ENCODE measurements around the gene ZRANB1. TPM values are rescaled to one million over a fixed set of nuclear protein-coding genes. Genes with fewer than 3 reads are reported as not detected.

Gene ZRANB1
- total and polyA plus RNA-seq, 2 donors: 17.6 to 53.0 TPM

DNA sequence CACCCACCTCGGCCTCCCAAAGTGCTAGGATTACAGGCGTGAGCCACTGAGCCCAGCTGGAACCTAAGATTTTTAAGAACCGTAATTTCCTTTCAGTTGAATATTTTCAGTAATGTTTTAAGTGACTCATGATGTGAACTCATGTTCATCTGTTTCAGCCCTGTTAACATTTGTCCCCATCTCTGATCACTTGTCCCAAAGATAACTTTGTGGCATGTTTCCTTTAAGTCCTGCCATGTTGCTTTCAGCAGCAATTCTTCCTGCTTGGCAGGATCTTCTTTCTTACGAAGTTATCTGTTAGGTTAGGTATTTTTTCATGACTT lies 19.3 kb downstream of the ZRANB1 start:
- WGBS: 77% methylated on average over 4 of the region's 4 CpGs
- Histone ChIP-seq H3K4me1 (ENCODE audit: insufficient read depth) (no peaks in the 10 kb centered on the region), H3K36me3 (ENCODE audit: insufficient read depth) (no peaks in the 10 kb centered on the region), H3K4me3 (ENCODE audit: low read depth, low read length) (no peak overlapping the region), H3K27ac (ENCODE audit: low read depth) (no peak overlapping the region)
- DNase-seq (ENCODE audit: extremely low spot score): no peak

DNA sequence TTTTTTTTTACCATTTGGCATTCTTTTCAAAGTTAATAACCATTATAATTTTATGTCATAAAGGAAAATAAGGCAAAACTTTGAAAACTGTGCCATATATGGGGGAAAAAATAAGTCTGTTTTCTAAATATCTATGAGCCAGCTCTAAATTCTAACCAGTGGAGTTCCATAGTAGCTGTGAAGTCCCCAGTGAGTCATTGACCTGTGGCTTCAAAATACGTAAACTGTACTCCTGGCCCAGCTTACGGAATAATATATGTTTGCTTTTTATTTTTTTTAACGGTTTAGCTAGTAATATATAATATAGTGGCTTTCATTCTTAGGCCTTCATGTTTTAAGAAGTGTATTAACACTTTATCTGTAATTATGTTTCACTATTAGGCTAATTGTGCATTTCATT lies 20.5 kb downstream of the ZRANB1 start:
- Histone ChIP-seq H3K4me1 (ENCODE audit: insufficient read depth) (no peaks in the 10 kb centered on the region), H3K27ac (ENCODE audit: low read depth) (no peak overlapping the region), H3K36me3 (ENCODE audit: insufficient read depth) (peaks cover 2% of the 10 kb centered on the region), H3K4me3 (ENCODE audit: low read depth, low read length) (no peak overlapping the region)
- DNase-seq (ENCODE audit: extremely low spot score): no peak
- 95% methylated on average over 3 of the region's 3 CpGs for WGBS

DNA sequence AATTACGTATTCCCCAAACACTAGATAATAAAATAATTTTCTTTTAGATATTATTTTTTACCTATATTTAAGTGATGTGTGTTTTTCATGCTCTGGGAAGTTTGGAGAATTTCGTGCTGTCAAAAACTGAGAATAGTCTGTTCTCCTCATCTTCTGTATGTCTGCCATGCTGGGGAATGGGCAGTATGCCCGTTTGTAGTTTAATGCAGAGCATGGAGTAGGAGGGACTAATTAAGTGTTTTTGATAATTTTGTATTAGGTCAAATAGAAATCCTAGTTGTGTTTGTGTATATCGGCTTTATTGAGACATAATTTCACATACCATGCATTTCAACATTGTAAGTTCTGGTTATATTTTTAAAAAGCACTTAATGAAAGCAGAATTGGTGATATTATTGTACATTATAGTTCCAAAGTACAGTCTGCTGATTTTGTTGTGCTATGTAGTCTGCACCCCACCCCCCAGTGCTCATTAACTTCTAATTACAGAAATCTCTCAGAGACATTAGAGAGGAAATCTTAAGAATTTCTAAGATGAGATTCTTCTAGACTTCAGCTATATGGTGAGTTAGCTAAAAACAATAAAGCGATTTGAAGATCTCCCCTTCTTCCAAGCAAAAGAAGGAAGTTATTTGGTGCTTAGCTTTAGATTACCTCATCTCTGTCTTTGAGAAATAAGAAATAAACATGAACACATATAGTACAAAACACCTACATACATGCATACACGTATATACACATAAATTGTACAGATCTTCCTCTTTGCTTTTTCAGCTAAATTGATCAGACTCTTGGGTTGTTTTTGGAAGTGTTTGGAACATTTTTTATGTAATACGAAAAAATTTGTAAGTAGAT lies 22.2 kb downstream of the ZRANB1 start:
- H3K36me3 ChIP-seq (ENCODE audit: insufficient read depth): peaks cover 2% of the 10 kb centered on the region
- H3K27ac ChIP-seq (ENCODE audit: low read depth): no peak overlapping the region
- DNase-seq (ENCODE audit: extremely low spot score): no peak
- H3K4me1 ChIP-seq (ENCODE audit: insufficient read depth): no peaks in the 10 kb centered on the region
- WGBS: 85% methylated on average over 7 of the region's 7 CpGs
- H3K4me3 ChIP-seq (ENCODE audit: low read depth, low read length): no peak overlapping the region

DNA sequence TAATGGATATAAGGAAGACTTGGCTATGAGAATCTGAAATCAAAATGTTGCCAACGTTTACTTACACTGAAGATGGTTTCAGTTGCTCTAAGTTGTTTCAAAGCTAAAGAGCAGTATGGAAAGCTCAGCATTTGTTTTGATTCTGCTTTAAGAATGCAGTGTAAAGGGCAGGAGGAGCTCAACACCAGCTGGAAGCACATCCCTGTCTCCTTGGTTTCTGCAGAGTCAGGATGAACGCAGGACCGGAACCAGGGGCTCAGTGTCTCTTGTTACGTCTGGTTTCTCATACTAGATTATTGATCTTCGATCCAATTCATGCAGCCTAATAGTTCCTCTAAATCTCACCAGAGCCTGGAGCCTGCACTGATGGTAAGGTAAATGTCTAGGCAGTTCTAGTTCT lies 24.1 kb downstream of the ZRANB1 start:
- Histone ChIP-seq H3K27ac (ENCODE audit: low read depth) (no peak overlapping the region), H3K36me3 (ENCODE audit: insufficient read depth) (peaks cover 2% of the 10 kb centered on the region), H3K4me3 (ENCODE audit: low read depth, low read length) (no peak overlapping the region), H3K4me1 (ENCODE audit: insufficient read depth) (no peaks in the 10 kb centered on the region)
- DNase-seq (ENCODE audit: extremely low spot score): no peak
- WGBS: 61% methylated on average over 5 of the region's 5 CpGs

DNA sequence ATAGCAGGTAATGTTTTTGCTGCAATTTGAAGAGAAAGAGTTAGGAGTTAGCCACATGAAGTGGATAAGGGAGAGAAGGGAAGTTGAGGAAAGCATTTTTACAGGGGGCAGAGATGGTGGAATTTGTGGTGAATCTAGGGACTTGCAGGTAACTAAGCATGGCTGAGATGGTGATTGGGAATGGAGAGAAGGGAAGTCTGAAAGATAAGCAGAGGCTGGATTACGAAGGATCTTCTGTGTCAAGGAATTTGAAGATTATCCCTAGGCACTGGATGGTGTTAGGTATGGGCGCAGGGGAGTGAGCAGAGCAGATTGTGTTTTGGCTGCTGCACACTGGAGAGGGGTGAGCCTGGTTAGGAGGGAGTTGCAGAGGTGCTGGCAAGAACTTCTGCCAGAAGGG lies 25.3 kb downstream of the ZRANB1 start:
- peaks cover 2% of the 10 kb centered on the region for H3K36me3 ChIP-seq (ENCODE audit: insufficient read depth)
- H3K4me3 ChIP-seq (ENCODE audit: low read depth, low read length): no peak overlapping the region
- WGBS: 95% methylated on average over 2 of the region's 2 CpGs
- no peak for DNase-seq (ENCODE audit: extremely low spot score)
- H3K4me1 ChIP-seq (ENCODE audit: insufficient read depth): no peaks in the 10 kb centered on the region
- no peak overlapping the region for H3K27ac ChIP-seq (ENCODE audit: low read depth)

DNA sequence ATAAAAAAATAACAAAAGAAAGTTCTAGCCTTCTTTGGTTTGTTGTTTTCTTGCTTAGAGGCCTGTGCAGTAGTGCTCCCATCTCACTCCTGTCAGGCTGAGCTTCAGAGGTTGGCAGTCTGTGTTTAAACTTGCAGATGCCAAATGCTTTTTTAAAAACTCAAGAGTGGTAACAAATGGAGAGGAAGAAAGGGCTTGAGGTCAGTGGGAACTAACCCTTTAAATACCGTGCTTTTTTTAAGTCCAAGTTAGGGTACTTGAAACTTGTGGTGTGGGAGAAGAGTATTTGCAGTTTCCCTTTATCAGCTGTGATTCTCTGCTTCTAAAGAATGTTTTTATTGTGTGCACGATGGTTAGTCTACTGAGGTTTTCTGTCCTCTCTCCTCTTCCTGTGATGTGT lies 29.4 kb downstream of the ZRANB1 start:
- Histone ChIP-seq H3K4me3 (ENCODE audit: low read depth, low read length) (no peak overlapping the region), H3K27ac (ENCODE audit: low read depth) (no peak overlapping the region), H3K4me1 (ENCODE audit: insufficient read depth) (no peaks in the 10 kb centered on the region), H3K36me3 (ENCODE audit: insufficient read depth) (peaks cover 4% of the 10 kb centered on the region)
- DNase-seq (ENCODE audit: extremely low spot score): no peak
- 31% methylated on average over 2 of the region's 2 CpGs for WGBS

DNA sequence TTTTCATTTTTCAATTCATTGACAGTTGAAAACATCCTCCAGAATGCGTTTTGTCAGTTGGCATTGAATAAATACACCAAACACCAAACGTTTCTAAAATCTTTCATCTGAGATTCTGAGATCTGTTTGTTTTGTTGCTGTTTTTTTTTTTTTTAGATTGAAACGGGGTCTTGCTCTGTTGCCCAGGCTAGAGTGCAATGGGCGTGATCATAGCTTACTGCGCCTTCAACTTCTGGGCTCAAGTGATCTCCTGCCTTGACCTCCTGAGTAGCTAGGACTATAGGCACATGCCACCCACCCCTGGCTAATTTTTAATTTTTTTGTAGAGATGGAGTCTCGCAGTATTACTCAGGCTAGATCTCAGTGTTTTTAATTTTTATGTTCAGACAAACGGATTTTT lies 30.7 kb downstream of the ZRANB1 start:
- 87% methylated on average over 7 of the region's 7 CpGs for WGBS
- no peak for DNase-seq (ENCODE audit: extremely low spot score)
- no peak overlapping the region for H3K4me3 ChIP-seq (ENCODE audit: low read depth, low read length)
- no peak overlapping the region for H3K27ac ChIP-seq (ENCODE audit: low read depth)
- no peaks in the 10 kb centered on the region for H3K4me1 ChIP-seq (ENCODE audit: insufficient read depth)
- peaks cover 2% of the 10 kb centered on the region for H3K36me3 ChIP-seq (ENCODE audit: insufficient read depth)

DNA sequence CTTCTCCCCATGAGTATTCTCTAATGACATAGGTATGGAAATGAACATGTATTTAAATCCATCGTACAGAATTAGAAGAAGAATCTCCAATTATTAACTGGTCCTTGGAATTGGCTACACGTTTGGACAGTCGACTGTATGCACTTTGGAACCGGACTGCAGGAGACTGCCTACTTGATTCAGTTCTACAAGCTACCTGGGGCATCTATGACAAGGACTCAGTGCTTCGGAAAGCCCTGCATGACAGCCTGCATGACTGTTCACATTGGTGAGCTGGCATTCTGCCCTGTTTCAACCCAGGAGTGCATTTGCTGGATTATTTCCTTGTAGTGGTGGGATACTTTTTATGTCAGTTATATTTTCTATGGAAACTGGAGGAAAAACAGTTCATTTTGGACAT lies 32.2 kb downstream of the ZRANB1 start:
- no peak overlapping the region for H3K4me3 ChIP-seq (ENCODE audit: low read depth, low read length)
- 91% methylated on average over 5 of the region's 5 CpGs for WGBS
- H3K4me1 ChIP-seq (ENCODE audit: insufficient read depth): no peaks in the 10 kb centered on the region
- H3K27ac ChIP-seq (ENCODE audit: low read depth): no peak overlapping the region
- no peak for DNase-seq (ENCODE audit: extremely low spot score)
- peaks cover 2% of the 10 kb centered on the region for H3K36me3 ChIP-seq (ENCODE audit: insufficient read depth)

DNA sequence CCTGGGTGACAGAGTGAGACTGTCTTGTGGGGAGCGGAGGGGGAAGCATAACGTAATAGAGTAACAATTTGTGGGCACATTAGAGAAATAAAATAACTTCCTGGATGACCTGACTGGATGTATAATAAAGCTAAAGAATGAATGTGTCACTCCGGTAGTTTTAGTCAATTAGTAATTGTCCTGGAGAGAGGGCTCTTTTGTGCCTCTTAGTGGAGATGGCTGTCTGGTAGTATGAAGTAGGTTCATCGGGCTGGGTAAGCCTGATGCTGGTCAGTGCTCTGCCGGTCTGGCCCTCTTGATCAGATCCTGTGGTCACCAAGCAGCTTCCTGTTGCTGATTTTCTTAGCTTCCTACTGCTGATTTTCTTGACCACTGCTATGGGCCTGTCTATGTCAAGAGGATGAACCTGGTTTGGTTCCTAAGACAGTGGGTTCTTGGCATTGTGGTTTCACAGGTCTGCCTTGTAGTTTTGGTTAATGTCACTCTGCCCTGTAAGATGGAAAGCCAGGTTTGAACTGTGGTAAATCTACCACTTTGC lies 34.1 kb downstream of the ZRANB1 start:
- no peak overlapping the region for H3K27ac ChIP-seq (ENCODE audit: low read depth)
- no peak for DNase-seq (ENCODE audit: extremely low spot score)
- H3K4me1 ChIP-seq (ENCODE audit: insufficient read depth): no peaks in the 10 kb centered on the region
- 82% methylated on average over 5 of the region's 5 CpGs for WGBS
- H3K36me3 ChIP-seq (ENCODE audit: insufficient read depth): peaks cover 2% of the 10 kb centered on the region
- no peak overlapping the region for H3K4me3 ChIP-seq (ENCODE audit: low read depth, low read length)

DNA sequence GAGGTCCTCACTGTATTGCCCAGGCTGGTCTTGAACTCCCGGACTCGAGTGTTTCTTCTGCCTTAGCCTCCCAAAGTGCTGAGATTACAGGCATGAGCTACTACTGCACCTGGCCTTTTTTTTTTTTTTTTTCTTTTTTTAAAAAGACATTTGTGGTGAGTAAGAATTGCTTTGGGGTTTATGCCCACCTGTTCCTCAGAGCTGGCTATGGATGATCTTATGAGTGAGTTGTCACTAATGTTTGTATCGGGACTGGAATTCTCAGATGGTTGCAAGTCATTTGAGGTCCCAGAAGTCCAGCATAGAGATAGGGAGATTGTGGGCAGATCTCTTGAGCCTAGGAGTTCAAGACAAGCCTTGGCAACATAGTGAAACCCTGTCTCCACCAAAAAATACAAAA lies 35.2 kb downstream of the ZRANB1 start:
- WGBS: over 99% methylated on average over 3 of the region's 3 CpGs
- no peak overlapping the region for H3K27ac ChIP-seq (ENCODE audit: low read depth)
- DNase-seq (ENCODE audit: extremely low spot score): no peak
- H3K4me3 ChIP-seq (ENCODE audit: low read depth, low read length): no peak overlapping the region
- peaks cover 2% of the 10 kb centered on the region for H3K36me3 ChIP-seq (ENCODE audit: insufficient read depth)
- no peaks in the 10 kb centered on the region for H3K4me1 ChIP-seq (ENCODE audit: insufficient read depth)

DNA sequence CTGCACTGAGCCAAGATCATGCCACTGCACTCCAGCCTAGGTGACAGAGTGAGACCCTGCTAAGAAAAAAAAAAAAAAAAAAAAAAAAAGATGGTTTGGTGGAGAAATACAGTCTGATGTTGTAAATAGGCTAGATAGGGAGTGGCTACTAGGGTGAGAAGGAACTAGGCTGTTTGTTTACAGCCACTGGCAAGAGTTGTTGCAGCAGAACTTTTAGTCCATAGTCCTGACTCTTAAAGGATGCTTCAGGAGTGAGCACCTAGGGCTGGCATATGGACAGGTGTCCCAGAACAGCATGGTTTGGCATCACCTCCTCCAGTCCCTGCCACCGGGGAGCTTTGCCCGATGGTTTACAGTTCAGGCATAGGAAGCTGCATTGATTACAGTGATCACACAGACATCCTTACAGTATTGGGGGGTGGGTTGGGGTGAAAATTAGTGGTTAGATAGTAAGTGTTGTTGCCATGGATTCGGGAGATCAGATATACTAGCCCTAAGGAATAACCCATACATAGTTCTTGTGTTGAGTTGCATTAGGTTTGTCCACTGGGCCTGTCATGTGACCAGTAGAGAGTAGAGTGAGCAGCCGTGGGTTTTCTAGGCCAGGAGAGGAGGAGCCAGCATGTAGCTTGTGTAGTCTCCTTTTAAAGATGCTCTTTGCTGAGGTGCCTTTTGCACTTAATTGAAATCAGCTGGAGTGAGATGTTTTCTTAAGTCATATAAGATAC lies 35.9 kb downstream of the ZRANB1 start:
- WGBS: 71% methylated on average over 4 of the region's 4 CpGs
- no peak for DNase-seq (ENCODE audit: extremely low spot score)
- Histone ChIP-seq H3K27ac (ENCODE audit: low read depth) (no peak overlapping the region), H3K36me3 (ENCODE audit: insufficient read depth) (peaks cover 2% of the 10 kb centered on the region), H3K4me1 (ENCODE audit: insufficient read depth) (no peaks in the 10 kb centered on the region), H3K4me3 (ENCODE audit: low read depth, low read length) (no peak overlapping the region)

DNA sequence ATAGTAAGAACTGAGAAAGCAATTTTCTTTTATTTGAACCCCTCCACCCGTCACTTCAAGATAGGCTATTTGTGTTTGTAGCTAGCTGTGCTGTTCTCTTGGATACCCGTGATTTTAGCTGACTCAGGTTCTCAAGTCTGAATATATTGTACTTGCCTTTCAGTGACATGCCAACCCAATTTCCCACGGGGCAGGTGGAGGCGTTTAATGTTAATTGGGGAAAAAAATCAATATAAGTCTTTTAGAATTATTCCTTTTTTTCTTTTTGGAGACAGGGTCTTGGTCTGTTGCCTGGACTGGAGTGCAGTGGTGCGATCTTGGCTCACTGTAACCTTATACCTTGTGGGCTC lies 36.4 kb downstream of the ZRANB1 start:
- no peaks in the 10 kb centered on the region for H3K4me1 ChIP-seq (ENCODE audit: insufficient read depth)
- H3K27ac ChIP-seq (ENCODE audit: low read depth): no peak overlapping the region
- no peak overlapping the region for H3K4me3 ChIP-seq (ENCODE audit: low read depth, low read length)
- WGBS: 85% methylated on average over 5 of the region's 5 CpGs
- peaks cover 2% of the 10 kb centered on the region for H3K36me3 ChIP-seq (ENCODE audit: insufficient read depth)
- no peak for DNase-seq (ENCODE audit: extremely low spot score)

DNA sequence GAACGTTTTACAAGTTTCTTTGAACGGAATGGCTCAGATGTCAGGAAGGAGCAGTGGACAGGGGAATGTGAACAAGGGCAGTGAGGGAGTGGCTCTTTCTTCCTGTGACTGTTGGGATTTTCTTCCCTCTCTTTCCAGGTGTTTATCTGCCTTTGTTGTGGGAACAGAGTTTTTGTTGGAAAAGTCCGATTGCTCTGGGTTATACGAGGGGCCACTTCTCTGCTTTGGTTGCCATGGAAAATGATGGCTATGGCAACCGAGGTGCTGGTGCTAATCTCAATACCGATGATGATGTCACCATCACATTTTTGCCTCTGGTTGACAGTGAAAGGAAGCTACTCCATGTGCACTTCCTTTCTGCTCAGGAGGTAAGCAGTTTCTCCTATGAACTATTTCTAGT lies 41.4 kb downstream of the ZRANB1 start:
- Histone ChIP-seq H3K4me1 (ENCODE audit: insufficient read depth) (no peaks in the 10 kb centered on the region), H3K36me3 (ENCODE audit: insufficient read depth) (peaks cover 5% of the 10 kb centered on the region), H3K4me3 (ENCODE audit: low read depth, low read length) (no peak overlapping the region), H3K27ac (ENCODE audit: low read depth) (no peak overlapping the region)
- 41% methylated on average over 6 of the region's 6 CpGs for WGBS
- no peak for DNase-seq (ENCODE audit: extremely low spot score)

DNA sequence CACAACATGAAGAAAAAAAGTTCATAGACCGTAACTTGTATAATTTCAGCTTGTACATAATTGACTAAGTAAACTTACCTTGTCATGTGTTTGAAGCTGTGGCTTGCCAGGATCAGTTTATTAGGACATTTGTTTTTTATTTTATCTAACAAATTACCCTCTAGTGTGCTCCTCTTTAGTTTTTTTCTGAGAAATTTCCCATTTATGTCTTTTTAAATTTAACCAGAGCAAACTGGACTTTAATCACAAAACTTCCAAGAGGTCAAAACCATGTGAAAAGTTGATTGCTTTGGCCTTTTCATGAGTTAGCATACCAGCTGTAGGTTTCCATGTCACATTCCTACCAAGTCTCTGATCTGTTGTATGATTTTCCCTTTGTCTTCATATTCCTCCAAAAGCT lies 42.5 kb downstream of the ZRANB1 start:
- peaks cover 5% of the 10 kb centered on the region for H3K36me3 ChIP-seq (ENCODE audit: insufficient read depth)
- H3K4me1 ChIP-seq (ENCODE audit: insufficient read depth): no peaks in the 10 kb centered on the region
- no peak overlapping the region for H3K27ac ChIP-seq (ENCODE audit: low read depth)
- DNase-seq (ENCODE audit: extremely low spot score): no peak
- 84% methylated on average over 1 of the region's 1 CpG for WGBS
- no peak overlapping the region for H3K4me3 ChIP-seq (ENCODE audit: low read depth, low read length)

Data from urinary bladder (tissue), 4 donors.